Vagina (tissue), 2 donors: Measurements from ENCODE around the gene MMP24.

Source experiments
- POLR2A ChIP-seq, 2 donors: fragments of 450-650 bp; IDR thresholded peaks; one replicate each; pipeline ENCODE4 v1.6.1; 2017; ENCODE audit warnings: antibody characterized with exemption in 2 of 2, mild to moderate bottlenecking in 2 of 2, moderate library complexity in 2 of 2
- TF ChIP-seq, protein P1 (sequence below), 3 experiments: fragments of 450-650 bp in 2 of 3; fragments of 200-600 bp in 1 of 3; sonication (generic) in 1 of 3; IDR thresholded peaks; one replicate each; pipeline ENCODE4 v1.5.1; 2017 to 2019; ENCODE audit warnings: antibody characterized with exemption in 3 of 3, mild to moderate bottlenecking in 2 of 3, moderate library complexity in 2 of 3

DNA sequence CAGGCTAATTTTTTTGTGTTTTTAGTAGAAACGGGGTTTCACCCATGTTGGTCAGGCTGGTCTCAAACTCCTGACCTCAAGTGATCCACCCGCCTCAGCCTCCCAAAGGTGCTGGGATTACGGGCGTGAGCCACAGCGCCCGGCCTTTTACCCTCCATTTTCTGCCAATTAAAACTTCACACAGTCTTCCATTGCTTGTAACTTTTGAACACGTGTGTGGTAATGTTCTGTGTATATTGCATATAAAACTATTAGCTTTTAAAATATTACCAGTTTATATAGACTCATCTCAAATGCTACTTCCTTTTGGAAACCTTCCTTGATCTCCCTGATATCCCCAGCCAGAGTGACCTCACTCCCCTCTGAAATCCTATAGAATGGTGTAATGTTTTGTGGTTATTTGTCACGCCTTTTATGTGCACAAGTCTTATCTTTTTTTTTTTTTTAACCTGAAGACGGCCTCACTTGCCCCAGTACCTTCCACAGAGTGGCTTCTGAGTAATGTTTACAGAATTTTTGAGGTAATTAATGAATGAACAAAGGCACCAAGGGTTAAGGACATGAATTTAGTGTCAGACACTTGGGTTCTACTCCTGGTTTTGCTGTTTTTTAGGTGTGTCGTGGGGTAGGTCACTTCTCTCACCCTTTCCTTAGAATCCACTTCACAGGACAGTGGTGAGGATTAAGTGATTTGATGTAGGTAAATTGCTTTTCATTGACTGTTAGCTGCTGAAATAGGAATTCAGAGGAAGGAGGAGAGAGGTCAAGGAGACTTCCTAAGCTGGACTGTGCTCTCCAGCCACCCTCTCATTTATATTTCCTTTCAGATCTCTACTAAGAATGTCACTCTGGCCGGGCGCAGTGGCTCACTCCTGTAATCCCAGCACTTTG, 11.2 kb upstream of the MMP24 start:
- no peak for TF ChIP-seq POLR2A (IDR thresholded peaks at IDR 0.05)
- TF ChIP-seq, protein P1, sequence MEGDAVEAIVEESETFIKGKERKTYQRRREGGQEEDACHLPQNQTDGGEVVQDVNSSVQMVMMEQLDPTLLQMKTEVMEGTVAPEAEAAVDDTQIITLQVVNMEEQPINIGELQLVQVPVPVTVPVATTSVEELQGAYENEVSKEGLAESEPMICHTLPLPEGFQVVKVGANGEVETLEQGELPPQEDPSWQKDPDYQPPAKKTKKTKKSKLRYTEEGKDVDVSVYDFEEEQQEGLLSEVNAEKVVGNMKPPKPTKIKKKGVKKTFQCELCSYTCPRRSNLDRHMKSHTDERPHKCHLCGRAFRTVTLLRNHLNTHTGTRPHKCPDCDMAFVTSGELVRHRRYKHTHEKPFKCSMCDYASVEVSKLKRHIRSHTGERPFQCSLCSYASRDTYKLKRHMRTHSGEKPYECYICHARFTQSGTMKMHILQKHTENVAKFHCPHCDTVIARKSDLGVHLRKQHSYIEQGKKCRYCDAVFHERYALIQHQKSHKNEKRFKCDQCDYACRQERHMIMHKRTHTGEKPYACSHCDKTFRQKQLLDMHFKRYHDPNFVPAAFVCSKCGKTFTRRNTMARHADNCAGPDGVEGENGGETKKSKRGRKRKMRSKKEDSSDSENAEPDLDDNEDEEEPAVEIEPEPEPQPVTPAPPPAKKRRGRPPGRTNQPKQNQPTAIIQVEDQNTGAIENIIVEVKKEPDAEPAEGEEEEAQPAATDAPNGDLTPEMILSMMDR (IDR thresholded peaks at IDR 0.05) = no peak
